ENCODE measurements around the gene ANO1.

- no peak for TF ChIP-seq POLR2A (IDR thresholded peaks at IDR 0.05)
- TF ChIP-seq, protein P1, sequence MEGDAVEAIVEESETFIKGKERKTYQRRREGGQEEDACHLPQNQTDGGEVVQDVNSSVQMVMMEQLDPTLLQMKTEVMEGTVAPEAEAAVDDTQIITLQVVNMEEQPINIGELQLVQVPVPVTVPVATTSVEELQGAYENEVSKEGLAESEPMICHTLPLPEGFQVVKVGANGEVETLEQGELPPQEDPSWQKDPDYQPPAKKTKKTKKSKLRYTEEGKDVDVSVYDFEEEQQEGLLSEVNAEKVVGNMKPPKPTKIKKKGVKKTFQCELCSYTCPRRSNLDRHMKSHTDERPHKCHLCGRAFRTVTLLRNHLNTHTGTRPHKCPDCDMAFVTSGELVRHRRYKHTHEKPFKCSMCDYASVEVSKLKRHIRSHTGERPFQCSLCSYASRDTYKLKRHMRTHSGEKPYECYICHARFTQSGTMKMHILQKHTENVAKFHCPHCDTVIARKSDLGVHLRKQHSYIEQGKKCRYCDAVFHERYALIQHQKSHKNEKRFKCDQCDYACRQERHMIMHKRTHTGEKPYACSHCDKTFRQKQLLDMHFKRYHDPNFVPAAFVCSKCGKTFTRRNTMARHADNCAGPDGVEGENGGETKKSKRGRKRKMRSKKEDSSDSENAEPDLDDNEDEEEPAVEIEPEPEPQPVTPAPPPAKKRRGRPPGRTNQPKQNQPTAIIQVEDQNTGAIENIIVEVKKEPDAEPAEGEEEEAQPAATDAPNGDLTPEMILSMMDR (IDR thresholded peaks at IDR 0.05) = no peak
- TF ChIP-seq POLR2AphosphoS5 (IDR thresholded peaks at IDR 0.05) = no peak
- TF ChIP-seq EP300 (IDR thresholded peaks at IDR 0.05) = no peak
Measured at GRCh38 chr11:70123711-70124110, 45.6 kb downstream of the ANO1 start.
